ENCODE results near the gene BPIFB4.

The BPIFB4 gene

GRCh38 chr20:33072362-33072761, 7.1 kb upstream of the BPIFB4 start:
- no peak overlapping the region for H3K4me3 ChIP-seq (ENCODE audit: low read depth, low read length)
- TF ChIP-seq CTCF (IDR thresholded peaks at IDR 0.05; ENCODE audit: low read depth, low read length, missing control alignments): no peak
- in situ Hi-C loops (cut with HindIII; ENCODE audit: low sequenced_read_pairs): no loop called here
- no peak for DNase-seq (ENCODE audit: low read depth)

- DNase-seq (ENCODE audit: low read depth): no peak
- no peak for TF ChIP-seq CTCF (IDR thresholded peaks at IDR 0.05; ENCODE audit: low read depth, low read length, missing control alignments)
- in situ Hi-C loops (cut with HindIII; ENCODE audit: low sequenced_read_pairs): no loop called here
- H3K4me3 ChIP-seq (ENCODE audit: low read depth, low read length): no peak overlapping the region
These were observed 6.6 kb upstream of the BPIFB4 start for GRCh38 chr20:33072813-33073212.

- H3K4me3 ChIP-seq (ENCODE audit: low read depth, low read length): no peak overlapping the region
- in situ Hi-C loops (cut with HindIII; ENCODE audit: low sequenced_read_pairs): loop anchor here (5.0 kb wide), 1 partner anchor 172 kb away; no protein-coding TSS in a partner anchor
- no peak for DNase-seq (ENCODE audit: low read depth)
- TF ChIP-seq CTCF (IDR thresholded peaks at IDR 0.05; ENCODE audit: low read depth, low read length, missing control alignments): no peak
These were observed 4.8 kb upstream of the BPIFB4 start for GRCh38 chr20:33074675-33075074.

GRCh38 chr20:33075281-33075680, 4.2 kb upstream of the BPIFB4 start:
- no peak for TF ChIP-seq CTCF (IDR thresholded peaks at IDR 0.05; ENCODE audit: low read depth, low read length, missing control alignments)
- H3K4me3 ChIP-seq (ENCODE audit: low read depth, low read length): no peak overlapping the region
- DNase-seq (ENCODE audit: low read depth): no peak
- in situ Hi-C loops (cut with HindIII; ENCODE audit: low sequenced_read_pairs): loop anchor here (5.0 kb wide), 1 partner anchor 173 kb away; no protein-coding TSS in a partner anchor

- in situ Hi-C loops (cut with HindIII; ENCODE audit: low sequenced_read_pairs): loop anchor here (5.0 kb wide), 1 partner anchor 175 kb away; no protein-coding TSS in a partner anchor
- peak; percentile 16 for TF ChIP-seq CTCF (IDR thresholded peaks at IDR 0.05; ENCODE audit: low read depth, low read length, missing control alignments)
- no peak for DNase-seq (ENCODE audit: low read depth)
- H3K4me3 ChIP-seq (ENCODE audit: low read depth, low read length): no peak overlapping the region
These were observed 2.6 kb upstream of the BPIFB4 start for GRCh38 chr20:33076662-33077372.

- H3K4me3 ChIP-seq (ENCODE audit: low read depth, low read length): no peak overlapping the region
- TF ChIP-seq CTCF (IDR thresholded peaks at IDR 0.05; ENCODE audit: low read depth, low read length, missing control alignments): no peak
- in situ Hi-C loops (cut with HindIII; ENCODE audit: low sequenced_read_pairs): no loop called here
- no peak for DNase-seq (ENCODE audit: low read depth)
These were observed 2.1 kb downstream of the BPIFB4 start for GRCh38 chr20:33081411-33082154.

Data from astrocyte of the cerebellum (primary cell).